GM12873 (cell line): ENCODE data around the gene PLXNB3.

Experiments used
- TF ChIP-seq, protein P1 (sequence below): IDR thresholded peaks from 2 replicates; pipeline ENCODE4 v1.5.1; 2012; ENCODE audit warnings: low read depth, mild to moderate bottlenecking, moderate library complexity, low read length, control low read depth; ENCODE audit not compliant: insufficient read depth; ENCODE audit errors: missing control alignments

Gene PLXNB3

GRCh38 chrX:153819384-153820040, 55.5 kb downstream of the PLXNB3 start:
- TF ChIP-seq, protein P1, sequence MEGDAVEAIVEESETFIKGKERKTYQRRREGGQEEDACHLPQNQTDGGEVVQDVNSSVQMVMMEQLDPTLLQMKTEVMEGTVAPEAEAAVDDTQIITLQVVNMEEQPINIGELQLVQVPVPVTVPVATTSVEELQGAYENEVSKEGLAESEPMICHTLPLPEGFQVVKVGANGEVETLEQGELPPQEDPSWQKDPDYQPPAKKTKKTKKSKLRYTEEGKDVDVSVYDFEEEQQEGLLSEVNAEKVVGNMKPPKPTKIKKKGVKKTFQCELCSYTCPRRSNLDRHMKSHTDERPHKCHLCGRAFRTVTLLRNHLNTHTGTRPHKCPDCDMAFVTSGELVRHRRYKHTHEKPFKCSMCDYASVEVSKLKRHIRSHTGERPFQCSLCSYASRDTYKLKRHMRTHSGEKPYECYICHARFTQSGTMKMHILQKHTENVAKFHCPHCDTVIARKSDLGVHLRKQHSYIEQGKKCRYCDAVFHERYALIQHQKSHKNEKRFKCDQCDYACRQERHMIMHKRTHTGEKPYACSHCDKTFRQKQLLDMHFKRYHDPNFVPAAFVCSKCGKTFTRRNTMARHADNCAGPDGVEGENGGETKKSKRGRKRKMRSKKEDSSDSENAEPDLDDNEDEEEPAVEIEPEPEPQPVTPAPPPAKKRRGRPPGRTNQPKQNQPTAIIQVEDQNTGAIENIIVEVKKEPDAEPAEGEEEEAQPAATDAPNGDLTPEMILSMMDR = no peak

GRCh38 chrX:153820601-153821000, 56.6 kb downstream of the PLXNB3 start:
- TF ChIP-seq, protein P1 = no peak

- TF ChIP-seq, protein P1 = no peak
Measured at GRCh38 chrX:153821066-153821465, 57.0 kb downstream of the PLXNB3 start.

DNA sequence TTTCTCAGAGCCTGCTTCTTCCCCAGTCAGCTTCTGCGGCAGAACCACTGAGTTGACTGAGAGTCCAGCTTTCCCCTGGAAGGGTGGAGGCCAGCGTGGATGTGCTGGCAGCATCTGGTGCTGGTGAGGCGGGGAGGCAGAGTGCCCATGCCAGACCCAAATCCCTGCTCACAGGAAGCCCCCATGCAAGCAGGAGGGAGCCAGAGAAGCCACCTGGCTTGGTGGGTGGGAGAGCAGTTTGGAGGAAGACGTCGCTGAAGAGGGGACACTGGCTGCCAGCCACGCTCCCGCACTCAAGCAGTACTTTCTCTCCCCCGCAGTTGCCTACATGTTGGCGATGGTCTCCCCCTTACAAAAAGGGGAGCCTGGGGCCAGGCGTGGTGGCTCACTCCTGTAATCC, 60.3 kb downstream of the PLXNB3 start:
- TF ChIP-seq, protein P1 = no peak

- TF ChIP-seq, protein P1 = no peak
Measured at GRCh38 chrX:153825042-153825441, 61.0 kb downstream of the PLXNB3 start.
